Measurements from ENCODE around the gene LAMA2.

DNA sequence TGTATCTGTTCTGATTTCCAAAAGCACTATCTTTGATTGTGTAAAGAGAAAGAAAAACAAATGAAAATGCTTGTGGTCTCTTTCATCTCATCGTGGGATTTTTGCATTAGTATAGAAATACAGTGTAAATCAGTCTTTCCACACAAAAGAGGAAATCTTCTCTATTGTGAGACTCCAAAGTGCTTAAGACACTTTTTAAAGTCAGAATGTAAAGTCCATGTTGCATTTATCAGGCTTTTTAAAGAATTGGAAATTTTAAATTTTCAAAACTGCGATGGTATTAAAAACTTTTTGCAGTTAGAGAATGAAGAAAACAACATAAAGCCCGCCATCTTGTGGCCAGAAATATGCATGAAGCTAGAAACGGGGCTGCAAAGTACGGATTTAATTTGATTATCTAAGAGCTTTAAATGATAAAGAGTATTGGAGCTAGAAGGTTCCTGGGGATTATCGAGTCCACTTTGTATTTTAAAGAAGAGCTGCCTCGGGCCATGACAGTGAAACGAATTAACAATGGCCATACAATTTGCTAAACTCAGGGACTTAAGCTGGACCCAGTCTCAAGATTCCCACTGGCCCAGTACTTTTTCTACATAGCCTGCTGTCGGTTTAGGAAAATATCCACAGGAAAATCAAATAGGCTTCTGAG is 487.5 kb downstream of the LAMA2 start:
- no peak for TF ChIP-seq YY1 (IDR thresholded peaks at IDR 0.05; ENCODE audit: low read depth, low read length)
- TF ChIP-seq POLR2A (IDR thresholded peaks at IDR 0.05; ENCODE audit: control extremely low read depth in 1 of 2, low read depth in 2 of 2, low read length in 2 of 2): no peak
- TF ChIP-seq CTCF (IDR thresholded peaks at IDR 0.05; ENCODE audit: control extremely low read depth in 1 of 3, insufficient read depth in 1 of 3, low read depth in 1 of 3, low read length in 3 of 3): peak in 2 of 3 experiments; percentile 21 to 59; a peak in 2 of 4 replicates
- TF ChIP-seq RBBP5 (IDR thresholded peaks at IDR 0.05; ENCODE audit: borderline replicate concordance, low read depth, low read length): no peak
- TF ChIP-seq TEAD4 (IDR thresholded peaks at IDR 0.05; ENCODE audit: low read depth, low read length): no peak
- no peak for TF ChIP-seq EGR1 (IDR thresholded peaks at IDR 0.05; ENCODE audit: borderline replicate concordance, low read depth, low read length)
- no peak for TF ChIP-seq FOSL1 (IDR thresholded peaks at IDR 0.05; ENCODE audit: insufficient read depth, low read depth, low read length)
- TF ChIP-seq HDAC2 (IDR thresholded peaks at IDR 0.05; ENCODE audit: borderline replicate concordance in 1 of 2, low read depth in 2 of 2, low read length in 2 of 2): no peak
- no peak for TF ChIP-seq SP2 (IDR thresholded peaks at IDR 0.05; ENCODE audit: low read length)
- TF ChIP-seq CEBPB (IDR thresholded peaks at IDR 0.05; ENCODE audit: low read depth, low read length): no peak
- TF ChIP-seq SUZ12 (IDR thresholded peaks at IDR 0.05; ENCODE audit: low read length): no peak
- TF ChIP-seq KDM5A (IDR thresholded peaks at IDR 0.05; ENCODE audit: low read length): no peak
